ENCODE measurements around the gene PRPF40B. TPM values are rescaled to one million over a fixed set of nuclear protein-coding genes. Genes with fewer than 3 reads are reported as not detected.

The PRPF40B gene
- polyA plus RNA-seq (2013), result 6.0 and 6.4 TPM in 2 replicates

- Histone ChIP-seq H3K79me2 (ENCODE audit: control insufficient read depth, insufficient read depth, low read length, poor library complexity) (peaks cover 4% of the 10 kb centered on the region), H3K9me3 (ENCODE audit: insufficient read depth, low read depth, low read length) (no peaks in the 10 kb centered on the region), H3K4me3 (ENCODE audit: low read depth, low read length) (peak within 1 kb of the TSS; percentile 70), H3K23ac (ENCODE audit: low read length) (no peak within 1 kb of the TSS), H4K91ac (ENCODE audit: low read depth, low read length) (peak within 1 kb of the TSS; percentile 39), H2BK5ac (ENCODE audit: low read depth, low read length, poor library complexity) (no peak within 1 kb of the TSS), H4K8ac (ENCODE audit: low read depth, low read length) (peak within 1 kb of the TSS; percentile 94), H3K36me3 (ENCODE audit: control insufficient read depth in 1 of 2, insufficient read depth in 2 of 2, low read length in 2 of 2) (no peaks in the 10 kb centered on the region), H3K4me2 (ENCODE audit: low read length) (peak within 1 kb of the TSS; percentile 71), H3K27me3 (ENCODE audit: insufficient read depth, low read length) (no peaks in the 10 kb centered on the region), H3K4ac (ENCODE audit: low read depth, low read length) (peak within 1 kb of the TSS; percentile 59), H3K9ac (ENCODE audit: low read length) (peak within 1 kb of the TSS; percentile 60), H3K4me1 (ENCODE audit: control insufficient read depth in 1 of 2, insufficient read depth in 2 of 2, low read length in 2 of 2) (peaks cover 6 to 9% of the 10 kb centered on the region in 2 experiments), H2AFZ (ENCODE audit: insufficient read depth, low read length, poor library complexity) (peak within 1 kb of the TSS; percentile 92), H2AK5ac (ENCODE audit: low read length) (peak within 1 kb of the TSS; percentile 43), H2BK12ac (ENCODE audit: low read length) (no peak within 1 kb of the TSS), H3K18ac (ENCODE audit: low read length) (no peak within 1 kb of the TSS), H3K27ac (ENCODE audit: low read depth, low read length) (peak within 1 kb of the TSS; percentile 5), H2BK120ac (ENCODE audit: insufficient read depth, low read length, poor library complexity) (no peak within 1 kb of the TSS), H4K12ac (ENCODE audit: low read depth, low read length) (peak within 1 kb of the TSS; percentile 94), H3K79me1 (ENCODE audit: low read length) (peaks cover 7% of the 10 kb centered on the region), H3K14ac (ENCODE audit: low read length) (peak within 1 kb of the TSS; percentile 58)
- DNase-seq, result peak; percentile 80 to 84
- WGBS (ENCODE audit: extremely low coverage, insufficient coverage, insufficient read length), result no CpG with 5 or more reads among the region's 76 CpGs
Observed at GRCh38 chr12:49623142-49623904, at the start of gene PRPF40B. TSS of gene PRPF40B (plus strand) at chr12:49623561. CDS start at chr12:49623591, 30 bp downstream.

GRCh38 chr12:49577589-49578315 lies 45.6 kb upstream of the PRPF40B start:
- H3K18ac ChIP-seq (ENCODE audit: low read length), result no peak overlapping the region
- H2BK120ac ChIP-seq (ENCODE audit: insufficient read depth, low read length, poor library complexity), result no peak overlapping the region
- no peak overlapping the region for H3K4ac ChIP-seq (ENCODE audit: low read depth, low read length)
- H3K36me3 ChIP-seq (ENCODE audit: control insufficient read depth in 1 of 2, insufficient read depth in 2 of 2, low read length in 2 of 2), result peaks cover 6 to 7% of the 10 kb centered on the region in 2 experiments
- no peak overlapping the region for H3K14ac ChIP-seq (ENCODE audit: low read length)
- H2AFZ ChIP-seq (ENCODE audit: insufficient read depth, low read length, poor library complexity), result no peak overlapping the region
- H2BK12ac ChIP-seq (ENCODE audit: low read length), result no peak overlapping the region
- no peaks in the 10 kb centered on the region for H3K79me1 ChIP-seq (ENCODE audit: low read length)
- no peak overlapping the region for H2BK5ac ChIP-seq (ENCODE audit: low read depth, low read length, poor library complexity)
- H4K91ac ChIP-seq (ENCODE audit: low read depth, low read length), result no peak overlapping the region
- no peak overlapping the region for H3K4me2 ChIP-seq (ENCODE audit: low read length)
- H3K9me3 ChIP-seq (ENCODE audit: insufficient read depth, low read depth, low read length), result no peaks in the 10 kb centered on the region
- no peaks in the 10 kb centered on the region for H3K79me2 ChIP-seq (ENCODE audit: control insufficient read depth, insufficient read depth, low read length, poor library complexity)
- no peaks in the 10 kb centered on the region for H3K27me3 ChIP-seq (ENCODE audit: insufficient read depth, low read length)
- peaks cover 3 to 7% of the 10 kb centered on the region in 2 experiments for H3K4me1 ChIP-seq (ENCODE audit: control insufficient read depth in 1 of 2, insufficient read depth in 2 of 2, low read length in 2 of 2)
- H4K8ac ChIP-seq (ENCODE audit: low read depth, low read length), result no peak overlapping the region
- no peak overlapping the region for H4K12ac ChIP-seq (ENCODE audit: low read depth, low read length)
- H3K27ac ChIP-seq (ENCODE audit: low read depth, low read length), result no peak overlapping the region
- WGBS (ENCODE audit: extremely low coverage, insufficient coverage, insufficient read length), result no CpG with 5 or more reads among the region's 9 CpGs
- H3K23ac ChIP-seq (ENCODE audit: low read length), result no peak overlapping the region
- H3K9ac ChIP-seq (ENCODE audit: low read length), result no peak overlapping the region
- H2AK5ac ChIP-seq (ENCODE audit: low read length), result no peak overlapping the region
- no peak for DNase-seq
- no peak overlapping the region for H3K4me3 ChIP-seq (ENCODE audit: low read depth, low read length)

GRCh38 chr12:49578471-49579112 lies 44.8 kb upstream of the PRPF40B start:
- Histone ChIP-seq H2BK120ac (ENCODE audit: insufficient read depth, low read length, poor library complexity) (no peak overlapping the region), H2BK5ac (ENCODE audit: low read depth, low read length, poor library complexity) (no peak overlapping the region)
- WGBS (ENCODE audit: extremely low coverage, insufficient coverage, insufficient read length), result no CpG with 5 or more reads among the region's 13 CpGs

More at GRCh38 chr12:49578471-49579112, 44.8 kb upstream of the PRPF40B start:
- peaks cover 9 to 10% of the 10 kb centered on the region in 2 experiments for H3K36me3 ChIP-seq (ENCODE audit: control insufficient read depth in 1 of 2, insufficient read depth in 2 of 2, low read length in 2 of 2)
- H3K9ac ChIP-seq (ENCODE audit: low read length), result no peak overlapping the region
- H2AFZ ChIP-seq (ENCODE audit: insufficient read depth, low read length, poor library complexity), result no peak overlapping the region
- no peak overlapping the region for H3K14ac ChIP-seq (ENCODE audit: low read length)
- H4K8ac ChIP-seq (ENCODE audit: low read depth, low read length), result no peak overlapping the region
- H3K18ac ChIP-seq (ENCODE audit: low read length), result no peak overlapping the region
- no peak for DNase-seq
- H3K4me1 ChIP-seq (ENCODE audit: control insufficient read depth in 1 of 2, insufficient read depth in 2 of 2, low read length in 2 of 2), result peaks cover 3 to 7% of the 10 kb centered on the region in 2 experiments
- no peak overlapping the region for H3K4me3 ChIP-seq (ENCODE audit: low read depth, low read length)
- no peak overlapping the region for H3K27ac ChIP-seq (ENCODE audit: low read depth, low read length)
- H3K79me1 ChIP-seq (ENCODE audit: low read length), result no peaks in the 10 kb centered on the region
- no peaks in the 10 kb centered on the region for H3K79me2 ChIP-seq (ENCODE audit: control insufficient read depth, insufficient read depth, low read length, poor library complexity)
- no peak overlapping the region for H4K12ac ChIP-seq (ENCODE audit: low read depth, low read length)
- H3K4ac ChIP-seq (ENCODE audit: low read depth, low read length), result no peak overlapping the region
- no peak overlapping the region for H2BK12ac ChIP-seq (ENCODE audit: low read length)
- H2AK5ac ChIP-seq (ENCODE audit: low read length), result no peak overlapping the region
- no peak overlapping the region for H3K4me2 ChIP-seq (ENCODE audit: low read length)
- H4K91ac ChIP-seq (ENCODE audit: low read depth, low read length), result no peak overlapping the region
- H3K27me3 ChIP-seq (ENCODE audit: insufficient read depth, low read length), result no peaks in the 10 kb centered on the region
- no peak overlapping the region for H3K23ac ChIP-seq (ENCODE audit: low read length)
- H3K9me3 ChIP-seq (ENCODE audit: insufficient read depth, low read depth, low read length), result no peaks in the 10 kb centered on the region
